GM19328 (cell line): Measurements from ENCODE around the gene SCN3B.

Experiments used
- ATAC-seq: cut with Tn5 transposase; IDR thresholded peaks from one replicate; pipeline ENCODE4 v1.9.1; 2021; ENCODE audit warnings: mild to moderate bottlenecking, moderate library complexity; ENCODE audit not compliant: unreplicated experiment

Gene SCN3B

GRCh38 chr11:123659311-123659710 lies 4.9 kb upstream of the SCN3B start:
- no peak for ATAC-seq

- no peak for ATAC-seq
Observed at GRCh38 chr11:123653827-123654565, 428 bp downstream of the SCN3B start.

- ATAC-seq = no peak
Observed at GRCh38 chr11:123653483-123653826, 969 bp downstream of the SCN3B start.

- ATAC-seq = no peak
Observed at GRCh38 chr11:123652599-123652998, 1.8 kb downstream of the SCN3B start.

- ATAC-seq = no peak
Observed at GRCh38 chr11:123650901-123651300, 3.5 kb downstream of the SCN3B start.

GRCh38 chr11:123645286-123645975 lies 9.0 kb downstream of the SCN3B start:
- ATAC-seq = no peak

GRCh38 chr11:123642435-123642834 lies 12.0 kb downstream of the SCN3B start:
- ATAC-seq = no peak

GRCh38 chr11:123641495-123641840 lies 13.0 kb downstream of the SCN3B start:
- no peak for ATAC-seq

- ATAC-seq = peak; percentile 69
Observed at GRCh38 chr11:123640677-123641494, 13.5 kb downstream of the SCN3B start.

- no peak for ATAC-seq
Observed at GRCh38 chr11:123640029-123640428, 14.4 kb downstream of the SCN3B start.

GRCh38 chr11:123630126-123630608 lies 24.3 kb downstream of the SCN3B start:
- no peak for ATAC-seq

- ATAC-seq = no peak
Observed at GRCh38 chr11:123628936-123629683, 25.3 kb downstream of the SCN3B start.

GRCh38 chr11:123624974-123625373 lies 29.4 kb downstream of the SCN3B start:
- no peak for ATAC-seq

GRCh38 chr11:123622576-123622975 lies 31.8 kb downstream of the SCN3B start:
- ATAC-seq = no peak

- ATAC-seq = no peak
Observed at GRCh38 chr11:123616505-123617198, 37.8 kb downstream of the SCN3B start.

- no peak for ATAC-seq
Observed at GRCh38 chr11:123611698-123612097, 42.7 kb downstream of the SCN3B start.

- no peak for ATAC-seq
Observed at GRCh38 chr11:123608945-123609344, 45.5 kb downstream of the SCN3B start.

- ATAC-seq = no peak
Observed at GRCh38 chr11:123608371-123608770, 46.1 kb downstream of the SCN3B start.

- no peak for ATAC-seq
Observed at GRCh38 chr11:123607781-123608180, 46.6 kb downstream of the SCN3B start.

GRCh38 chr11:123603666-123604065 lies 50.8 kb downstream of the SCN3B start:
- ATAC-seq = no peak
